Neural progenitor cell (in vitro differentiated cells): Measurements from ENCODE around the gene PTPRK.

Experiments
- EZH2 ChIP-seq: fragments of 200-600 bp; sonication (generic); IDR thresholded peaks from 2 replicates; pipeline ENCODE4 v1.6.1; 2017; ENCODE audit warnings: antibody characterized with exemption, mild to moderate bottlenecking, moderate library complexity
- EZH2phosphoT487 ChIP-seq: fragments of 200-600 bp; sonication (generic); IDR thresholded peaks from 2 replicates; pipeline ENCODE4 v1.6.1; 2017; ENCODE audit warnings: antibody characterized with exemption
- TF ChIP-seq, protein P1 (sequence below): fragments of 200-600 bp; sonication (generic); IDR thresholded peaks from 2 replicates; pipeline ENCODE4 v1.5.1; 2017; ENCODE audit warnings: antibody characterized with exemption, mild to moderate bottlenecking

DNA sequence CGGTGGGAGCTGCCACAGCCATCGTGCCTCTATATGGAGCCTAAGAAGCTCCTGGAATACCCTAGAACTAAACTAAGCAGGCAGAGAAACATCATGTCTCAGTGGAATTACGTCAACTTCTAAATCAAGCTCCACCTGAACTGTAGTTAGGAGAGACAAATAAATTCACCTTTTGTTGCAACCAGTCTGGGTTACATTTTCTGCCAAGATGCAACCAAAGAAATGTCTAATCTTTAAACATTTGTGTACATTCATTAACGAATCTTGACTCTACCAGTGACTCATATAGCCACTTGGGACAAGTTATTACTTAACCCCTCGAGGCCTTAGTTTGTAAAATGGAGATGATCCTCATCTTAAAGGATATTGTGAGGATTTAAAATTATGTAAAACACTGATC, 8.9 kb downstream of the PTPRK start:
- TF ChIP-seq EZH2: no peak
- TF ChIP-seq, protein P1, sequence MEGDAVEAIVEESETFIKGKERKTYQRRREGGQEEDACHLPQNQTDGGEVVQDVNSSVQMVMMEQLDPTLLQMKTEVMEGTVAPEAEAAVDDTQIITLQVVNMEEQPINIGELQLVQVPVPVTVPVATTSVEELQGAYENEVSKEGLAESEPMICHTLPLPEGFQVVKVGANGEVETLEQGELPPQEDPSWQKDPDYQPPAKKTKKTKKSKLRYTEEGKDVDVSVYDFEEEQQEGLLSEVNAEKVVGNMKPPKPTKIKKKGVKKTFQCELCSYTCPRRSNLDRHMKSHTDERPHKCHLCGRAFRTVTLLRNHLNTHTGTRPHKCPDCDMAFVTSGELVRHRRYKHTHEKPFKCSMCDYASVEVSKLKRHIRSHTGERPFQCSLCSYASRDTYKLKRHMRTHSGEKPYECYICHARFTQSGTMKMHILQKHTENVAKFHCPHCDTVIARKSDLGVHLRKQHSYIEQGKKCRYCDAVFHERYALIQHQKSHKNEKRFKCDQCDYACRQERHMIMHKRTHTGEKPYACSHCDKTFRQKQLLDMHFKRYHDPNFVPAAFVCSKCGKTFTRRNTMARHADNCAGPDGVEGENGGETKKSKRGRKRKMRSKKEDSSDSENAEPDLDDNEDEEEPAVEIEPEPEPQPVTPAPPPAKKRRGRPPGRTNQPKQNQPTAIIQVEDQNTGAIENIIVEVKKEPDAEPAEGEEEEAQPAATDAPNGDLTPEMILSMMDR: no peak
- no peak for TF ChIP-seq EZH2phosphoT487
